Adrenal gland (tissue), 12 donors: Measurements from ENCODE around the gene SERTAD1. TPM values are rescaled to one million over a fixed set of nuclear protein-coding genes. Genes with fewer than 3 reads are reported as not detected.

Experiments
- DNase-seq, 7 donors: peaks; one replicate each; pipeline ENCODE4 v3.0.0-alpha.2; 2019 to 2020
- H3K27ac ChIP-seq, 5 donors: fragments of 200-600 bp; sonication (generic) in 4 of 5; 1 replicate in 3 of 5; 2 replicates in 2 of 5; pipeline versions ENCODE4 v1.5.1 to v1.8.0; 2016 to 2020; ENCODE audit warnings: mild to moderate bottlenecking in 1 of 5
- H3K27me3 ChIP-seq: fragments of 200-600 bp; 2 replicates; pipeline ENCODE4 v1.8.0; 2021
- H3K36me3 ChIP-seq, 2 donors: fragments of 200-600 bp; replicated peaks in 1 of 2; 1 replicate in 1 of 2; 2 replicates in 1 of 2; pipeline versions ENCODE4 v1.5.1 to v1.8.0; 2018 to 2022
- H3K4me1 ChIP-seq, 2 donors: fragments of 200-600 bp; replicated peaks in 1 of 2; 1 replicate in 1 of 2; 2 replicates in 1 of 2; pipeline versions ENCODE4 v1.5.1 to v1.8.0; 2018 to 2021
- H3K4me3 ChIP-seq, 4 donors: fragments of 200-600 bp; sonication (generic) in 3 of 4; one replicate each; pipeline ENCODE4 v1.5.1; 2016 to 2018
- H3K9me3 ChIP-seq, 3 donors: fragments of 200-600 bp; sonication (generic) in 1 of 3; replicated peaks in 1 of 3; 1 replicate in 2 of 3; 2 replicates in 1 of 3; pipeline versions ENCODE4 v1.5.1 to v1.8.0; 2016 to 2021
- POLR2A ChIP-seq, 2 donors: fragments of 450-650 bp; IDR thresholded peaks; one replicate each; pipeline ENCODE4 v1.6.1; 2017; ENCODE audit warnings: antibody characterized with exemption in 2 of 2, mild to moderate bottlenecking in 2 of 2, moderate library complexity in 1 of 2
- WGBS, 4 donors: extraction: QIAGEN DNeasy Blood & Tissue Kit in 2 of 4; methylation state at CpG; one replicate each; pipeline versions ENCODE4 v1.1.5 to v1.1.7; 2013 to 2017; 5-methylcytosine and 5-hydroxymethylcytosine counted together
- intact Hi-C, 2 donors: fragments of 100-400 bp; cut with DNase I; formaldehyde crosslinking; loops; one replicate each; pipeline versions ENCODE4 v1.14.1 to v1.15.0; 2022 to 2023
- polyA plus RNA-seq, 3 donors: library from polyadenylated mRNA; stranded (reverse); fragments of 200-250 nt in 2 of 3; fragments of 350-450 nt in 1 of 3; fragmentation: Illumina TruSeq in 1 of 3; extraction: RNeasy Lipid Tissue Mini Kit (QIAGEN cat#74804) in 1 of 3; gene quantifications; one replicate each; pipeline ENCODE4 v1.2.3, GENCODE V29; 2013 to 2014
- total RNA-seq, 9 donors: library from RNA; depleted of rRNA in 4 of 9; stranded (reverse); fragments of >200 nt in 4 of 9; fragments of 120-200 nt in 1 of 9; fragmentation: NEBNext Ultra II Directional in 1 of 9; extraction: Animal tissue kit (Norgen Biotek cat#: 25700) in 1 of 9; gene quantifications; one replicate each; pipeline versions ENCODE4 v1.1.0 to v1.2.4, GENCODE V29; 2013 to 2023
- TF ChIP-seq, protein P1 (sequence below), 6 experiments: fragments of 450-650 bp in 4 of 6; fragments of 200-600 bp in 2 of 6; sonication (generic) in 1 of 6; IDR thresholded peaks; 1 replicate in 5 of 6; 2 replicates in 1 of 6; pipeline versions ENCODE4 v1.5.1 to v1.8.0; 2016 to 2021; ENCODE audit warnings: antibody characterized with exemption in 6 of 6, mild to moderate bottlenecking in 2 of 6, moderate library complexity in 1 of 6
- donor health status: healthy with polysubstance abuse.
- donor health status: Bipolar disorder and iron deficiency.
- donor health status: DM: yes; HTN: yes; CAD: no.
- donor health status: DM: no; HTN: no; CAD: no.
- donor health status: DM: no; HTN: no; CAD: no.
- donor health status: DM: yes; HTN: yes; CAD: no.

SERTAD1 gene
- total and polyA plus RNA-seq, 12 donors, result 1.7 to 20.8 (median 13.0) TPM

DNA sequence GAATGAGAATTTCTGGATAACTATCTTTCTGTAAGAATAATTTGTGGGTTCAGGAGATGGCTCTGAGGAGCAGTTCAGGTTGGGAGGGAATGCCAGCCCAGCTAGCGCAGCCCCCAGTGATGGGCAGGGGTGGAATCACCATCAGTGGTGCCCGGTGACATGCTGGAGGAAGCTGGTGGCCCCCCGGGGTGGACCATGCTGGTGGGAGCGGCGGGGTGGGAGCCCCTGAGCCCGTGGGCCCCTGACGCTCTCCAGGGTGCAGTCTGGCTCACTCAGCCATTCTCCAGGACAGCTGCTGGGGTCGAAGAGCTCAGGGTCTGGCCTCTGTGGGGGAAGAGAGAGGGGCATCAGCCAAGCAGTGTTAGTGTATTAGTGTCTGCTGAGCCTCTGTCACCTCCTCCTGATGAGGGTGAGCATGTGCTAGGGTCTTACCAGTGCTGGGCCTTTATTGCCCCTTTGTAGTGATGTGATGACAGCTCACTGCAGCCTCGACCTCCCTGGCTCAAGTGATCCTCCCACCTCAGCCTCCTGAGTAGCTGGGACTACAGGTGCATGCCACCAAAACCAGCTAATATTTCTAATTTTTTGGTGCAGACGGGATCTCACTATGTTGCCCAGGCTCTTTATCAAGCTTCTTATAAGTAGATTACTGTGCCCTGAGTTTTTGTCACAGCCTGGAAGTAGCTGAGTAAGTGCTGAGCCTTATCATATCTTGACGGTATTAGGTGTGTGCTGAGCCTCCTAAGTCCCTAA, 46.2 kb downstream of the SERTAD1 start:
- intact Hi-C loops, result loop anchor here in 1 of 2 donors (10.0 kb wide), 1 partner anchor 75 kb away; no protein-coding TSS in a partner anchor
- WGBS, 4 donors, result 83 to 90% (median 87%) methylated on average over 9 to 11 of the region's 11 CpGs
- peaks cover 0 to 36% of the 10 kb centered on the region in 2 donors for H3K36me3 ChIP-seq

DNA sequence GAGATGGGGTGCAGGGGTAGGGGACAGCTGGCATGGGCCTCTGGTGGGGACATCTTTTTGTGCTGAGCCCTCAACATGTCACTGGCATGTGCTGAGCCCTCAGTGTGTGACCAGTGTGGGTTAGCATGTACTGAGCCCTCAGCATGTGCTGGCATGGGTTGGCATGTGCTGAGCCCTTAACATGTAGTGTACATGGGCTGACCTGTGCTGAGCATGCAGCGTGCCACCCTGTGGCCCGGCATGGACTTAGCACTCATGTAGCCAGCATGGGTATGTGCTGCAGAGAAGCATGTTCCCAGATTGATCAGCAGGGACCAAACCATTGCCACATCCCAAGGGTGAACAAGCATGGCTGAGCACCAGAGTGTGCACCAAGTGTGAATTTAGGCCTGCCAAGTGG, 47.3 kb downstream of the SERTAD1 start:
- WGBS, 4 donors, result 88 to 100% (median 91%) methylated on average over 1 to 2 of the region's 2 CpGs; no CpG with 5 or more reads in 1 of the 4 donors
- H3K27ac ChIP-seq, result no peak overlapping the region
- no peak overlapping the region for H3K4me3 ChIP-seq
- H3K9me3 ChIP-seq, result no peaks in the 10 kb centered on the region
- intact Hi-C loops, result loop anchor here in 1 of 2 donors (10.0 kb wide), 1 partner anchor 74 kb away; no protein-coding TSS in a partner anchor
- H3K27me3 ChIP-seq, result no peaks in the 10 kb centered on the region
- no peaks in the 10 kb centered on the region for H3K4me1 ChIP-seq
- no peak for TF ChIP-seq POLR2A (IDR thresholded peaks at IDR 0.05)
- TF ChIP-seq, protein P1, sequence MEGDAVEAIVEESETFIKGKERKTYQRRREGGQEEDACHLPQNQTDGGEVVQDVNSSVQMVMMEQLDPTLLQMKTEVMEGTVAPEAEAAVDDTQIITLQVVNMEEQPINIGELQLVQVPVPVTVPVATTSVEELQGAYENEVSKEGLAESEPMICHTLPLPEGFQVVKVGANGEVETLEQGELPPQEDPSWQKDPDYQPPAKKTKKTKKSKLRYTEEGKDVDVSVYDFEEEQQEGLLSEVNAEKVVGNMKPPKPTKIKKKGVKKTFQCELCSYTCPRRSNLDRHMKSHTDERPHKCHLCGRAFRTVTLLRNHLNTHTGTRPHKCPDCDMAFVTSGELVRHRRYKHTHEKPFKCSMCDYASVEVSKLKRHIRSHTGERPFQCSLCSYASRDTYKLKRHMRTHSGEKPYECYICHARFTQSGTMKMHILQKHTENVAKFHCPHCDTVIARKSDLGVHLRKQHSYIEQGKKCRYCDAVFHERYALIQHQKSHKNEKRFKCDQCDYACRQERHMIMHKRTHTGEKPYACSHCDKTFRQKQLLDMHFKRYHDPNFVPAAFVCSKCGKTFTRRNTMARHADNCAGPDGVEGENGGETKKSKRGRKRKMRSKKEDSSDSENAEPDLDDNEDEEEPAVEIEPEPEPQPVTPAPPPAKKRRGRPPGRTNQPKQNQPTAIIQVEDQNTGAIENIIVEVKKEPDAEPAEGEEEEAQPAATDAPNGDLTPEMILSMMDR (IDR thresholded peaks at IDR 0.05), result no peak
- peak in 1 of 7 donors; percentile 19 for DNase-seq
- H3K36me3 ChIP-seq, result peaks cover 0 to 47% of the 10 kb centered on the region in 2 donors

More for the DNA sequence above, 46.2 kb downstream of the SERTAD1 start:
- no peak for DNase-seq
- H3K4me1 ChIP-seq, result no peaks in the 10 kb centered on the region
- H3K27ac ChIP-seq, result no peak overlapping the region
- H3K27me3 ChIP-seq, result no peaks in the 10 kb centered on the region
- no peak overlapping the region for H3K4me3 ChIP-seq
- no peaks in the 10 kb centered on the region for H3K9me3 ChIP-seq
- TF ChIP-seq POLR2A (IDR thresholded peaks at IDR 0.05), result no peak
- TF ChIP-seq, protein P1 (IDR thresholded peaks at IDR 0.05), result no peak

DNA sequence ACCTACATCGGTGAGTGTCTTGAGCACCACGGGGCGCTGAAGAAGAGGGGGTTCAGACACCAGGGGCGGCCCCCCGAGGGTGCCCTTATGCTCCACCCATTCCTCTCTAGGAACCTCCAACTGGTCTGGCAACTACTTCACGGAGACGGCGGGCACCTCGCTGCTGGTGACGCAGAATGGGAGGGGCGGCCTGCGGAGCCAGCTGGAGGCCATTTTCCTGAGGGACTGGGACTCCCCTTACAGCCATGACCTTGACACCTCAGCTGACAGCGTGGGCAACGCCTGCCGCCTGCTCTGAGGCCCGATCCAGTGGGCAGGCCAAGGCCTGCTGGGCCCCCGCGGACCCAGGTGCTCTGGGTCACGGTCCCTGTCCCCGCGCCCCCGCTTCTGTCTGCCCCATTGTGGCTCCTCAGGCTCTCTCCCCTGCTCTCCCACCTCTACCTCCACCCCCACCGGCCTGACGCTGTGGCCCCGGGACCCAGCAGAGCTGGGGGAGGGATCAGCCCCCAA, 47.9 kb downstream of the SERTAD1 start:
- H3K27me3 ChIP-seq, result no peaks in the 10 kb centered on the region
- no peak overlapping the region for H3K4me3 ChIP-seq
- TF ChIP-seq, protein P1 (IDR thresholded peaks at IDR 0.05), result no peak
- no peak for TF ChIP-seq POLR2A (IDR thresholded peaks at IDR 0.05)
- H3K4me1 ChIP-seq, result no peaks in the 10 kb centered on the region
- intact Hi-C loops, result loop anchor here in 1 of 2 donors (10.0 kb wide), 1 partner anchor 73 kb away; no protein-coding TSS in a partner anchor
- H3K36me3 ChIP-seq, result peaks cover 0 to 53% of the 10 kb centered on the region in 2 donors
- WGBS, 4 donors, result 80 to 92% (median 84%) methylated on average over 9 to 25 of the region's 25 CpGs
- DNase-seq, result peak in 1 of 7 donors; percentile 17
- no peaks in the 10 kb centered on the region for H3K9me3 ChIP-seq
- no peak overlapping the region for H3K27ac ChIP-seq

DNA sequence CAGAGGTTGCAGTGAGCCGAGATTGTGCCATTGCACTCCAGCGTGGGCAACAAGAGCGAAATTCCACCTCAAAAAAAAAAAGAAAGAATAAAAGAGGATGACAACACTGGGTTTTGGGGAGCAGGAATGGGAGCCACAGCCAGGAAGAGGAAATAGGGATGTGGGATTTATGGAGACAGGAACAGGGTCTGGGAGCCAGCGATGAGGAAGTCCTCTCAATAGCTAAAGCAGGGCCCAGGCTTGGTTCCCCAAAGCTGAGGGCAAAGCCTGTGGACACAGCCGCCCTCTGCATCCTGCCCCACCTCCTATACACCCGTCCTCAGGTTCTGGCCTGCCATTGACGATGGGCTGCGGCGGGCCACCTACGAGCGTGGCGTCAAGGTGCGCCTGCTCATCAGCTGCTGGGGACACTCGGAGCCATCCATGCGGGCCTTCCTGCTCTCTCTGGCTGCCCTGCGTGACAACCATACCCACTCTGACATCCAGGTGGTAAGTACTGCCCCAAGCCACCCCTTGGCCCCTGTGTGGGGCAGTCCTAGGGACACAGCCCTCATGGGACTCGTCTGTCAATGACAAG, 49.4 kb downstream of the SERTAD1 start:
- peak in 1 of 7 donors; percentile 17 for DNase-seq
- no peak overlapping the region for H3K4me3 ChIP-seq
- no peaks in the 10 kb centered on the region for H3K27me3 ChIP-seq
- no peaks in the 10 kb centered on the region for H3K9me3 ChIP-seq
- intact Hi-C loops, result loop anchor here in 1 of 2 donors (10.0 kb wide), 1 partner anchor 72 kb away; no protein-coding TSS in a partner anchor
- WGBS, 4 donors, result 87 to 95% (median 89%) methylated on average over 5 to 17 of the region's 17 CpGs
- peaks cover 0 to 69% of the 10 kb centered on the region in 2 donors for H3K36me3 ChIP-seq
- H3K4me1 ChIP-seq, result no peaks in the 10 kb centered on the region
- no peak for TF ChIP-seq POLR2A (IDR thresholded peaks at IDR 0.05)
- TF ChIP-seq, protein P1 (IDR thresholded peaks at IDR 0.05), result no peak
- no peak overlapping the region for H3K27ac ChIP-seq
